GM13976 (cell line): Measurements from ENCODE around the gene KLHDC4.

ENCODE experiments used
- DNase-seq: peaks from one replicate; pipeline ENCODE4 v3.0.0; 2012; ENCODE audit warnings: low spot score
- CTCF ChIP-seq: IDR thresholded peaks from 2 replicates; pipeline ENCODE4 v1.5.1; 2012; ENCODE audit warnings: borderline replicate concordance, mild to moderate bottlenecking; ENCODE audit not compliant: insufficient read depth; ENCODE audit errors: extremely low read depth, missing control alignments, control extremely low read depth
- in situ Hi-C: fragments of 300-500 bp; cut with MboI; formaldehyde crosslinking; loops from one replicate; pipeline ENCODE4 v1.12.0; 2022; ENCODE audit warnings: low sequenced_read_pairs, mixed read lengths, inconsistent platforms; ENCODE audit not compliant: unreplicated experiment

Gene KLHDC4

GRCh38 chr16:87679593-87680271, 86.1 kb downstream of the KLHDC4 start:
- in situ Hi-C loops = no loop called here
- DNase-seq = no peak
- TF ChIP-seq CTCF = no peak

GRCh38 chr16:87678618-87679017, 87.2 kb downstream of the KLHDC4 start:
- in situ Hi-C loops = no loop called here

GRCh38 chr16:87677830-87678229, 88.0 kb downstream of the KLHDC4 start:
- no peak for TF ChIP-seq CTCF
- in situ Hi-C loops = no loop called here
- no peak for DNase-seq

More at GRCh38 chr16:87678618-87679017, 87.2 kb downstream of the KLHDC4 start:
- no peak for DNase-seq
- no peak for TF ChIP-seq CTCF

- in situ Hi-C loops = no loop called here
- no peak for DNase-seq
- TF ChIP-seq CTCF = no peak
These were observed 90.6 kb downstream of the KLHDC4 start for GRCh38 chr16:87675111-87675719.

- in situ Hi-C loops = no loop called here
- no peak for TF ChIP-seq CTCF
- DNase-seq = no peak
These were observed 91.4 kb downstream of the KLHDC4 start for GRCh38 chr16:87674419-87674818.

- no peak for TF ChIP-seq CTCF
- DNase-seq = no peak
- in situ Hi-C loops = no loop called here
These were observed 94.0 kb downstream of the KLHDC4 start for GRCh38 chr16:87671715-87672270.

GRCh38 chr16:87671221-87671620, 94.6 kb downstream of the KLHDC4 start:
- TF ChIP-seq CTCF = no peak
- DNase-seq = no peak
- in situ Hi-C loops = no loop called here
